HG03159 (cell line): ENCODE measurements around the gene PALLD.

Experiments used
- ATAC-seq: cut with Tn5 transposase; IDR thresholded peaks from one replicate; pipeline ENCODE4 v1.9.1; 2021; ENCODE audit warnings: mild to moderate bottlenecking, moderate library complexity; ENCODE audit not compliant: unreplicated experiment

Gene PALLD

DNA sequence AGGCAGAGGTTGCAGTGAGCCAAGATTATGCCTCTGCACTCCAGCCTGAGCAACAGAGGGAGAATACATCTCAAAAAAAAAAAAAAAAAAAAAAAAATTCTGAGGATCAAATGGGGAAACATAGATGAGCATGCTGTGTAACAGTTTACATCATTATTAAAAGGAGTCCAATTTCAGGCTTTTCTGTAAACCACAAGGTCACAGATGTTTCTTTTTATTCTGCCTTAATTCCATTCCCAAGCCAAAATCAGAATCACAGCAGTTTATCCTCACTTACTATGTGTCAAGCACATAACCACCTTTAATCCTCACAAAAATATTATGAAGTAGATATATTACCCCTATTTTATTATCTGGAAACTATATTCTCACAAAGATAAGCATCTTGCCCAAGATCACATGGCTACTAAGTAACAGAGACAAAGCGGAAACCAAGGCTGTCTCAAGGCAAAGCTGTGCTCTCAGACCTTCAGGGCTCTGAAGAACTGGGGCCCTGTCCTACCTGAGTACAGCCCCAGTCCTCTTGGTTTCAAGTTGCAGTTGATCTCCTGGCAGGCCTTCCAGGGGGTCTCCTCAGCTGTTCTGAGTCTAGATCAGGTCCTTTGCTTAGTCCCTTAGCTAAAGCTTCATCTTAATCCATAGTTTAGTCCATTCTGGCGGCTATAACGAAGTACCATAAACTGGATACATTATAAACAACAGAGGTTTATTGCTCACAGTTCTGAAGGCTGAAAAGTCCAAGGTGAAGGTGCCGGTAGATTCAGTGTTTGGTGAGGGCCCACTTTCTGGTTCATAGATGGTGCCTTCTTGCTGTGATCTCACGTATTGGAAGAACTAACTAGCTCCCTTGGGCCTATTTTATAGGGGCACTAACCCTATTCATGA lies 141.3 kb downstream of the PALLD start:
- ATAC-seq = no peak

DNA sequence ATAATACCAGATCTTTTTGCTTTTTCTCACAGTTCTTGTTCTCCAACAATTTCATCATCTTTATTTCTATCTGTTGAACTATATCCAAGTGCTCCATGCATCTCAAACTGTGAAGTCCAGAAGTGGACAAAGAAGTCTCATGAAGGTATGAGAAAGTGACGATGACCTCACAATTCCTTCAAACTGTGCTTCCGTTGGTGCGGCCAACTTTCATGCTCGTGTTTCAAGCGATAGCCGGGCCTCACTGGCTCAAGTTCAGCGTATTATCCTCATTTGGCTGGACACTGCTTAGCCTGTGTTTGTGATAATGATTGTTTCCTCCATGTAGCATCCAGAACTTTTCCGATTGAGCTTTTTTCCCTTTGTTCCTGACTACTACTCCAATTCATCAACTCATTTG lies 143.1 kb downstream of the PALLD start:
- no peak for ATAC-seq

GRCh38 chr4:168641811-168642140 lies 144.9 kb downstream of the PALLD start:
- ATAC-seq = no peak

GRCh38 chr4:168642591-168642990 lies 145.7 kb downstream of the PALLD start:
- ATAC-seq = no peak

- no peak for ATAC-seq
Measured at GRCh38 chr4:168643111-168643795, 146.4 kb downstream of the PALLD start.

- no peak for ATAC-seq
Measured at GRCh38 chr4:168643796-168644159, 146.9 kb downstream of the PALLD start.

DNA sequence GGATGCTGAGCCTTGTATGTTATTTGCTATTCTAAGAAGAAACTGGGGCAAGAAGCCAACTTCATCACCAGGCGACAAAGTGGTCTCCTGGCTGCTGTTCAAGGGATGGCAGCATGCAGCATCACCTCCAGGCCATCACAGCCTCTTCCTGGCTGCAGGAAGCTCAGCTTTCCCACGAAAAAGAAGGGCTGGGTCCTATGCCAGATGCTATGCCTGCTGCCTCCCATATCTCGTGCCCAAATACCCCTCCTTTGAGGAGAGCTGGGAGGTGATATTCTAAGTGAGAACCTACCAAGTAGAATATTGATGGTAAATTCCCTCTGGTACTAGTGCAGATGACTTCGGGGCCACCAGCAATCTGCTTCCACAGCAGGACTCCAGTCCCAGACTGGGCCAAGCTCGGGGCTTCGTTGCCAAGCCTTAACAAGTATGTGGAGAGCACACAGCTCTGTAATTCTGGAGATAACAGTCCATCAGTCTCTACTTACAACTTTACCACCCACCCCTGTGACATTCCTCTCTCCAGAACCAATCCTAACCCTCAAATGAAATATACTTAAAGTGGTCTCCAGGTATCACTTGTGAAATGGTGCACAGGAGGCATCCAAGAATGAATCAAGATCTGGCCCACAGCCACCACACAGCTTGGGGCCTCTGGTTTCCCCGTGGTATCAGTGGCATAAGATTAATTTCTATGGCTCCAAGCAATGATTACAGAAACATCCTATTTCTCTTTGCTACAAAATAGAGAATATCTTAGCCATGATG lies 149.3 kb downstream of the PALLD start:
- no peak for ATAC-seq

DNA sequence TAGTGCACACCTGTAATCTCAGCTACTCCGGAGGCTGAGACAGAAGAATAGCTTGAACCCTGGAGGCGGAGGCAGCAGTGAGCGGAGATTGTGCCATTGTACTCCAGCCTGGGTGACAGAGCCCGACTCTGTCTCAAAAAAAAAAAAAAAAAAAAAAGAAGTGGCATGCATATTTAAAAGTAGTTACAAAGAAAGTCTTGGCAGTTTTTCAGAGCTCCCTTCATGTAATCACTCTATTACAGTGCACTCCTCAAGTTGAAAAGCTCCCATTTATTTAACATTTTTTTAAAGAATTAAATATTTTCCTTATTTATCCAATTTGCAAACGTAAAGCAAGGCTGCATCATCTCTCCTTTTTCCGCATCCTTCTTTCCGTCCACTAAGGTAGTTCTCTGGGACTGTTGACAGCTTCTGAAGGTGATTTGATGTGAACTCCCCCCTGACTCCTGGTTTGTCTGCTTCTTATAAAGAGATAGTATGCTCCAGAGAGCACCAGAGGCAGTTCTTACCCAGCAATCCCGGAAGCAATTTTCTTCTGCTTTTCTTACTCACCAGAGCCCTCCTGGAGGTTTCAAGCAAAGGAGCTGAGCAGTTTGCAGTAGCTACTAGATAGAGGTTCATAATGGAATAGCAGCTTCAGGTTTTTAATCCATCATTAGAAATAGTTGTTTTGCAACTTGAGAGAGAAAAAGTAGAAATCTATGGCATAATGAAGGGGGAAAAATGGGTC lies 151.0 kb downstream of the PALLD start:
- no peak for ATAC-seq

- no peak for ATAC-seq
Measured at GRCh38 chr4:168648494-168648893, 151.6 kb downstream of the PALLD start.

GRCh38 chr4:168648929-168649328 lies 152.1 kb downstream of the PALLD start:
- ATAC-seq = no peak

- ATAC-seq = no peak
Measured at GRCh38 chr4:168651374-168651773, 154.5 kb downstream of the PALLD start.

DNA sequence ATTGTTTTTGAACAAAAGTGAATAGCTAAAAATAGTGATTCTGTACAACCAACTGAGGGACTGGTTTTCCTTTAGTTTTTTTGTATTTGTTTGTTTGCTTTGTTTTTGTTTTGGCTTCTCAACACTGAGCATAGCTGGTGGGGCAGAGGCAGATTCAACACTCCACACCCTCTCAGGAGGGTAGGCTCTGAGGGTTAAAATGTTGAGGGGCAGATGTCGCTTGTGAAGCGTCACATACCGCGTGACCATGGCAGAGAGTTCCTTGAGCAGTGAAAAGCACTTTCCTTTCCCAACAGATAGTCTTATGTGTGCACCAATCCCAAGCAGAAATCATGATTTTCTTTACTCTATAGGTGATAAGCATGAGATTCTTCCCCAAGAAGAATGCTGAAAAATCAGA lies 155.0 kb downstream of the PALLD start:
- no peak for ATAC-seq

- ATAC-seq = no peak
Measured at GRCh38 chr4:168652755-168653154, 155.9 kb downstream of the PALLD start.

- ATAC-seq = no peak
Measured at GRCh38 chr4:168654104-168654847, 157.4 kb downstream of the PALLD start.

GRCh38 chr4:168654848-168655174 lies 158.0 kb downstream of the PALLD start:
- no peak for ATAC-seq

GRCh38 chr4:168655182-168655581 lies 158.3 kb downstream of the PALLD start:
- ATAC-seq = no peak

GRCh38 chr4:168656055-168656660 lies 159.3 kb downstream of the PALLD start:
- no peak for ATAC-seq

DNA sequence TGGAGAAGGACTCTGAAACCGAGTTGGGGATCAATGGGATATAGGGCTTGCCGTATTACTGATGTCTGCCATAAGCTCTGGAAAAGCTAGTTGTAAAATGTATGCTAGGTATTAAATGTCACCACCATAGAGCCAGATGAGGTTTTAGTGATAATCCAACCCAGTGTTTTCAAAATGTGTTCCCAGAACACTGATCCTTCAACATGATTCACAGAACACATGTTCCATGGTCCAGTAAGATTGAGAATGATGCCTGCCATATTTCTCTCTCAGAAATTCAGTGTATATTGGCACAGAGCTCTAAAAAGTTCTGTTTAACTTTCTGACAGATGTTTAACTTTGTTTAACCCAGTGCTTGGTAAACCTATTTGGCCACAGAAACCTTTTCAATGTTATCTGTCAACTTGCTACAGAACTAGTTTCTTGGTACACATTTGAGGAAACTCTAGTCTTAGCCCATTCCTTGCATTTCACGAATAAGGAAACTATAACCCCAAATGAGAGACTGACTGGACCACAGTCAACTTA lies 160.2 kb downstream of the PALLD start:
- ATAC-seq = no peak

GRCh38 chr4:168658751-168659150 lies 161.9 kb downstream of the PALLD start:
- no peak for ATAC-seq
